Esophagus muscularis mucosa (tissue), 4 donors: ENCODE data around the gene SOD3. TPM values are rescaled to one million over a fixed set of nuclear protein-coding genes. Genes with fewer than 3 reads are reported as not detected.
A peak's percentile ranks its signal among the peaks of the same experiment; 100 is the strongest.

Source experiments
- DNase-seq: peaks from one replicate; pipeline ENCODE4 v3.0.0-alpha.2; 2017; ENCODE audit errors: extremely low spot score
- H3K27ac ChIP-seq, 4 donors: fragments of 200-600 bp; sonication (generic); replicated peaks in 1 of 4; 1 replicate in 3 of 4; 2 replicates in 1 of 4; pipeline ENCODE4 v1.5.1; 2016 to 2019; ENCODE audit warnings: mild to moderate bottlenecking in 1 of 4
- H3K27me3 ChIP-seq, 4 donors: fragments of 200-600 bp; sonication (generic); one replicate each; pipeline versions ENCODE4 v1.5.1 to v1.6.0; 2016 to 2019
- H3K36me3 ChIP-seq, 4 donors: fragments of 200-600 bp; sonication (generic); one replicate each; pipeline ENCODE4 v1.5.1; 2016 to 2019
- H3K4me1 ChIP-seq, 4 donors: fragments of 200-600 bp; sonication (generic); one replicate each; pipeline ENCODE4 v1.5.1; 2016 to 2019
- H3K4me3 ChIP-seq, 4 donors: fragments of 200-600 bp; sonication (generic); 1 replicate in 2 of 4; 2 replicates in 2 of 4; pipeline ENCODE4 v1.5.1; 2016 to 2019; ENCODE audit warnings: mild to moderate bottlenecking in 4 of 4, moderate library complexity in 1 of 4
- H3K9me3 ChIP-seq, 4 donors: fragments of 200-600 bp; sonication (generic); 1 replicate in 3 of 4; 2 replicates in 1 of 4; pipeline ENCODE4 v1.5.1; 2016 to 2019
- CTCF ChIP-seq, 3 experiments: fragments of 200-600 bp in 2 of 3; fragments of 450-650 bp in 1 of 3; sonication (generic) in 2 of 3; IDR thresholded peaks; one replicate each; pipeline ENCODE4 v1.5.1; 2017 to 2019; ENCODE audit warnings: antibody characterized with exemption in 3 of 3, mild to moderate bottlenecking in 2 of 3, moderate library complexity in 1 of 3
- EP300 ChIP-seq: sonication (generic); formaldehyde crosslinking; IDR thresholded peaks from one replicate; pipeline ENCODE4 v1.6.1; 2017; ENCODE audit warnings: antibody characterized with exemption
- POLR2A ChIP-seq: fragments of 450-650 bp; IDR thresholded peaks from one replicate; pipeline ENCODE4 v1.6.1; 2017; ENCODE audit warnings: antibody characterized with exemption, moderate library complexity, mild to moderate bottlenecking, low read depth
- POLR2AphosphoS5 ChIP-seq, 2 donors: sonication (generic); formaldehyde crosslinking; IDR thresholded peaks; one replicate each; pipeline ENCODE4 v1.6.1; 2017; ENCODE audit warnings: antibody characterized with exemption in 2 of 2
- WGBS: methylation state at CpG from one replicate; pipeline ENCODE4 v1.1.5; 2018; 5-methylcytosine and 5-hydroxymethylcytosine counted together
- intact Hi-C: fragments of 100-400 bp; cut with DNase I; formaldehyde crosslinking; loops from one replicate; pipeline ENCODE4 v1.15.1; 2023
- total RNA-seq, 4 donors: library from RNA; depleted of rRNA; stranded (reverse); fragments of >200 nt; gene quantifications; one replicate each; pipeline versions ENCODE4 v1.1.0 to v1.2.1, GENCODE V29; 2016

Gene SOD3
- total RNA-seq, 4 donors from 2014 or later: 404 to 1,012 (median 570) TPM

- Histone ChIP-seq H3K4me3 (no peak overlapping the region), H3K4me1 (peaks cover 0 to 57% (median 50%) of the 10 kb centered on the region in 4 donors), H3K9me3 (no peaks in the 10 kb centered on the region), H3K27ac (peak overlapping the region in 2 of 4 donors; percentile 15 to 51), H3K27me3 (no peaks in the 10 kb centered on the region), H3K36me3 (peaks cover 17 to 44% (median 35%) of the 10 kb centered on the region in 4 donors)
- TF ChIP-seq CTCF (IDR thresholded peaks at IDR 0.05) (no peak), POLR2A (no peak), POLR2AphosphoS5 (IDR thresholded peaks at IDR 0.05) (no peak), EP300 (no peak)
- intact Hi-C loops: no loop called here
- 76% methylated on average over 5 of the region's 5 CpGs for WGBS
- no peak for DNase-seq
Measured at GRCh38 chr4:24837781-24838180, 42.4 kb downstream of the SOD3 start.

GRCh38 chr4:24840362-24840761, 45.0 kb downstream of the SOD3 start:
- H3K4me1 ChIP-seq: peaks cover 5 to 66% (median 58%) of the 10 kb centered on the region in 4 donors

GRCh38 chr4:24840826-24841543, 45.6 kb downstream of the SOD3 start:
- H3K4me3 ChIP-seq: no peak overlapping the region
- intact Hi-C loops: no loop called here
- DNase-seq: no peak
- H3K36me3 ChIP-seq: peaks cover 6 to 19% (median 15%) of the 10 kb centered on the region in 4 donors
- WGBS: 44% methylated on average over 3 of the region's 3 CpGs
- no peaks in the 10 kb centered on the region for H3K9me3 ChIP-seq
- peaks cover 5 to 60% (median 52%) of the 10 kb centered on the region in 4 donors for H3K4me1 ChIP-seq
- no peak for TF ChIP-seq EP300
- no peak for TF ChIP-seq POLR2AphosphoS5 (IDR thresholded peaks at IDR 0.05)
- no peak for TF ChIP-seq POLR2A
- TF ChIP-seq CTCF (IDR thresholded peaks at IDR 0.05): no peak
- no peaks in the 10 kb centered on the region for H3K27me3 ChIP-seq
- H3K27ac ChIP-seq: peak overlapping the region; percentile 43 to 59 (median 51)

More at GRCh38 chr4:24840362-24840761, 45.0 kb downstream of the SOD3 start:
- Histone ChIP-seq H3K27ac (peak overlapping the region in 2 of 4 donors; percentile 43 to 59), H3K9me3 (no peaks in the 10 kb centered on the region), H3K4me3 (no peak overlapping the region), H3K27me3 (no peaks in the 10 kb centered on the region), H3K36me3 (peaks cover 6 to 19% (median 15%) of the 10 kb centered on the region in 4 donors)
- TF ChIP-seq EP300 (no peak), POLR2AphosphoS5 (IDR thresholded peaks at IDR 0.05) (no peak), CTCF (IDR thresholded peaks at IDR 0.05) (no peak)
- intact Hi-C loops: no loop called here
- 63% methylated on average over 5 of the region's 5 CpGs for WGBS
- DNase-seq: no peak

GRCh38 chr4:24842356-24842755, 47.0 kb downstream of the SOD3 start:
- Histone ChIP-seq H3K4me1 (peaks cover 5 to 46% (median 40%) of the 10 kb centered on the region in 4 donors), H3K4me3 (no peak overlapping the region), H3K36me3 (peaks cover 0 to 20% (median 5%) of the 10 kb centered on the region in 4 donors), H3K27ac (peak overlapping the region; percentile 43 to 59 (median 51)), H3K27me3 (no peaks in the 10 kb centered on the region), H3K9me3 (no peaks in the 10 kb centered on the region)
- no peak for DNase-seq
- no peak for TF ChIP-seq CTCF (IDR thresholded peaks at IDR 0.05)
- no peak for TF ChIP-seq POLR2A
- no peak for TF ChIP-seq EP300
- no peak for TF ChIP-seq POLR2AphosphoS5 (IDR thresholded peaks at IDR 0.05)
- intact Hi-C loops: no loop called here
- 69% methylated on average over 9 of the region's 9 CpGs for WGBS
